HG03103 (cell line): Measurements from ENCODE around the gene RANBP1.

Experiments used
- ATAC-seq: cut with Tn5 transposase; IDR thresholded peaks from one replicate; pipeline ENCODE4 v1.9.1; 2021; ENCODE audit warnings: low read depth; ENCODE audit not compliant: unreplicated experiment

Gene RANBP1

DNA sequence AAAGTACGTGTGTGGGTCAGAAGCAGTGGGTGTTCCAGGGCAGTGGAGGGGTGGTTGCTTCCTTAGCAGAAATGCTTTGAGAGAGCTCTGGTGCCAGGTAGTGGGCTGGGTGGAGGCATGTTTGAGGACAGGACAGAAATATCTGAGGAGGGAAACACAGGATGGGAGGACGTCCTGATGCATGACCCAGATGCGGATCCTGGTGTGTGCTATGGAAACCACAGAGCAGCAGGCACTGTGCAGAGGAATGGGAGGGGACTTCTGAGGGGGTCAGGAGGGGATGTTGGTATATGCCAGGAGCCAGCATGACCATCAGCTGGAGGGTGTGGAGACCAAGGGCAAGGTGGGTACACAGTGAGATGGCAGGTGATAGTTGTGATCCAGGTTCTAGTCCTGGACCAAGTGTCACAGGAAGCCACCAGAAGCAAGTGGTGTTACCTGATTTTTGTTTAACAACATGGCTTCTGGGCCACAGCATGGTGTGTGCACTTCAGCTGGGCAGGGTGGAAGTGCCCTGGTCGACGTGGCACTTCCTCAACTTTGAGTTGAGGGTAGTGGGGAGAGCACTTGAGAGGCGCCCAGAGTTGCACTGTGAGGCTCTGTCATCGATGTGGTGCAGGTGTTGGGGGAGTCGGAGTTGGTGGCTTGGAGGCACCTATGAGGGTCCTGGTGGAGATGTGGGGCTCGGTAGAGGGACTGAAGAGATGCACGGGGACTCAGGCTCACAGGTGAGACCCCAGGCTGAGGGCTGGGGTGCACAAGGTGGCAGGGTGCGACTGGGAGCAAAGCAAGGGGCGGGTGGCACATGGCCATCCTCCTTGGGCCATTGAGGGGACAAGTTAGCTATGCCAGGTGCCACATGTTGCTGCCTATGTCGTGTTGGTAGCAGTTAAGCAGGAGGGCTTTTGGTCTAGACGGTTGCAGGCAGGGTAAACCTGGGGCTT, 28.3 kb upstream of the RANBP1 start:
- no peak for ATAC-seq

DNA sequence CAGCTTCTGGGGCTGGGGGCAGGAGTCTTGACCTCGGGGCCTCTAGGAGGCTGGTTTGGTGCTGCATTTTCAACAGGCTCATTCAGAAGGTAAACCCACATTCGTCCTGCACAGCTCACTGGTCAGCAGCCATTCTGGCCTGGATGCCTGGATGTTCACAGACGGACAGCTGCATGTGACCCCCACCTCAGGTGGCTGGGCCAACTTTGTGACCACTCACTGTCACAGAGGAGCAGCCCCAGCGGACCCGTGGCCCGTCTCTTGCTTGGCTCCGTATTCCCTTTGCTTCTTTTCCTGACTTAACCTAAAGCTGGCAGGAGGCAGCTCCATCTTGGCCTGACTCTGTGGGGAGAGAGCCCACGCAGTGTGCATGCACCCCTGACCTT, 27.6 kb upstream of the RANBP1 start:
- no peak for ATAC-seq

GRCh38 chr22:20089226-20089976, 26.5 kb upstream of the RANBP1 start:
- ATAC-seq: no peak

DNA sequence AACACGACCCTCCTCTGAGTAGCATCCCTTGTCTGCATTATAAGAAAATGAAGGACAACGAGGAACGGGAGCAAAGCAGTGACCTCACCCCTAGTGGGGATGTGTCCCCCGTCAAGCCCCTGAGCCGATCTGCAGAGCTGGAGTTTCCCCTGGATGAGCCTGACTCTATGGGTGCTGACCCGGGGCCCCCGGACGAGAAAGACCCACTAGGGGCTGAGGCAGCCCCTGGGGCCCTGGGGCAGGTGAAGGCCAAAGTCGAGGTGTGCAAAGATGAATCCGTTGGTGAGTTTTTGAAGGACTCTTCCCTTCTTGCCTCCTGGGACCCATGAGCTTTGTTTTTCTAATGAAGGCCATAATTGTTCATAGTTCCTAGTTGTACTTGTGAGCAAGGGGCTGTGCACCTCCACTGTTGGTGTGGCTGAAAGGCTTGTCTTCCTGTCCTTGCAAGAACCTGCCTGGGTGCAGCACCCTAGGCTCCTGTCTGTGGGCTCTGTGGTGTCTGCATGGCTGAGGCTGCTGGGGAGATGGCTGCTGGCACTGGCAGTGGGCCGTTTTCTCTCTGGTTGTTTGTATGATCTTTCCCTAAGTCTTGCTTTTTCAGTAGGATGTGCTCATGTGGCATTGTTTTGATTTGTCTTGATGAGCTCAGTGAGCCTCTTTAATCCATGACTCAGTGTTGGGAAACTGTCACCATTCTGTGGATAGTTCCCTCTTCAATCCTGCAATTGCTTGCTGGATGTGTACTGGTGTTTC, 25.8 kb upstream of the RANBP1 start:
- no peak for ATAC-seq

DNA sequence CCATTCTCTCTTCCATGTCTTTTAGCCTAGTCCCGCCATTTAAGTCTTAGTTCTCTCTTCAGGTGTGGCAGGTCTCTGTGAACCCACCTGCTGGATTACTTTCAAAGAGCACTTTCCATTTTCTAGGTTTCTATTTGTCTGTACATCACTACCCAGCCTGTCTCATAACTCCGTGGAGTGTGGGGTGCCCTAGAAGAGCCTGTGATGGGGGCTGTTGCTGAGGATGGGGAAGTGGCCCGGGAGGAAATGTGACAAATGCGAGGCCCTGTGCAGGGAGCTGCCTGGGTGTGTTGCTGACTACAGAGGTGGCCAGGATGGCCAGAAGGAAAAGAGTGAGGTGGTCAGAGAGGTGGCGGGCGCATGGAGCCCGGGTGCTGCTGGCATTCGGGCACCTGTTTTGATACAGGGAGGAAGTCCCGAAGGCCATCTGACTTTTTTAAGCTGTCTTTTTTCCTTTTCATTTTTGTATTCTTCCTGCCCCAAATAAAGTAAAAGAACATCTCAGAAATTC, 25.1 kb upstream of the RANBP1 start:
- ATAC-seq: no peak

DNA sequence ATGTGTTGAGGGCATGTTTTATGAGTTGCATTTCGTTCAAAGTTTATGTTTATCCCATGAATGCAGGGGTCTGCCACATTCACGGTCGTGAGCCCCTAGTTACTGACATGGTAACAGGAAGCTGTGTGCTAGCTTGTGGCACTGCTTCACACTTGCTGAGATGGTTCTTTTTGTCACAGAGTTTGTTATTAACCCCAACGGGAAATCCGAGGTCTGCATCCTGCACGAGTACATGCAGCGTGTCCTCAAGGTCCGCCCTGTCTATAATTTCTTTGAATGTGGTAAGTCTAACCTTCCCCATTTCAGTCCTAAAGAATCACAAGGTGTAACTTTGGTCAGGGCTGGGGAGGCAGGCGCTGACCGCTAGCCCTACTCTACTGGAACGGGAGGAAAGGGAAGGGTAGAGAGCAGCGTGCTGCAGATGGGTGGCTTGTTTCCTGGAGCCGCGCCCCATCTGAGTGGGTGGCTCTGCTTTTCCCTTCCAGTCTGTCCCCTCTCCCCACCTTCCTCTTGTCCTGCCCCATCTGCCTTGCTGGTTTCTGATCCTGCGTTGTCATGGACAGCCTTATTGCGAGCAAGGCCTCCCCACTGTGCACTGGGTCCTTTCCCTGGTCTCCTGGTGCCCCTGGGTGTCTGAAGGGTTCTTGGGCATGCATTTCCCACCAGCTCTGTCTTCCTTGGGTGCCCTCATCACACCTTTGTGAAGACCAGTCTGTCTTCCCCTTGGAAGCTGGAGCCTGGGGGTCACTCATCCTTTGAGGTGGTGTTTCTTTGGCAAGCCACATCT, 24.0 kb upstream of the RANBP1 start:
- no peak for ATAC-seq

- no peak for ATAC-seq
Measured at GRCh38 chr22:20092477-20092854, 23.4 kb upstream of the RANBP1 start.

GRCh38 chr22:20093418-20094196, 22.3 kb upstream of the RANBP1 start:
- ATAC-seq: no peak

GRCh38 chr22:20094197-20094807, 21.6 kb upstream of the RANBP1 start:
- no peak for ATAC-seq

DNA sequence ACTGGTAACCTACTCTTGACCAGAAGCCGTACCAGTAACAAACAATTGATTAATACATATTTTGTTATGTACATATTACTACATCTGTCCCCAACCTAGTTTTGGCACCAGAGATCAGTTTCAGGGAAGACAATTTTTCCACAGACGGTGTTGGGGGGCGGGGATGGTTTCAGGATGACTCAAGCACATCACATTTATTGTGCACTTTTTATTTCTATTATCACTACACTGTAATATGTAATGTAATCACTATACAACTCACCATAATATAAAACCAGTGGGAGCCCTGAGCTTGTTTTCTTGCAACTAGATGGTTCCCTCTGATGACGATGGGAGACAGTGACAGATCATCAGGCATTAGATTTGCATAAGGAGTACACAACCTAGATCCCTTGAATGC, 20.4 kb upstream of the RANBP1 start:
- ATAC-seq: no peak

GRCh38 chr22:20096574-20097420, 19.1 kb upstream of the RANBP1 start:
- no peak for ATAC-seq

DNA sequence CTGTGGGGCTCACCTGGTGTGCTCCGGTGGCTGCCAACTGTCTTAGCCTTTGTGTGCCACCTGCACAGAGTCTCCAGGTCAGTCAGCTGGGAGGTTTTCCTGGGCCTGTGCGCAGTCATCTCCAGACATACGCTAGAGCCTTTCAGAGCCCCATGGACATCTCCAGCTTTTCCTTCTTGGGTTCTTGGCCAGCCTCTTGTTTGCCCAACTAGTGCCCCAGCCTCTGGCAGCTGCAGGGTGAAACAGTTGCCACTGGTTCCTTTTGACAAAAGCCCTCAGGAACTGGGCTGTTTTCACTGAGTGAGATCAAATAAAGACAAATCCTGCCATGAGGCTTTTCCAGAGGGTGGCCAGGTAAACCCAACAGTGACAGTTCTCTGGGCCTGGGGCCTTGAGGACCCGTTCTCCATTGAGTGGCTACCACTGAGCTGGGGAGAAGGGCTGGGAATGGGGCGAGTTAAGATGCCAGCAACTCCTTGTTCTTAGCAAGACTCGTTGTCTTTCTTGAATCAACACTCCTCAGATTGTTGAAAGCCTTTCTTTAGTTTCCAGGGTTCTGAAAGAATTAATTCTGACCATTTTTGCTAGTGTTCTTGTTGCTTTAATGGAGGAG, 16.7 kb upstream of the RANBP1 start:
- no peak for ATAC-seq

GRCh38 chr22:20101638-20102037, 14.3 kb upstream of the RANBP1 start:
- ATAC-seq: no peak

GRCh38 chr22:20102203-20102780, 13.6 kb upstream of the RANBP1 start:
- ATAC-seq: no peak

GRCh38 chr22:20105456-20106204, 10.3 kb upstream of the RANBP1 start:
- ATAC-seq: no peak

GRCh38 chr22:20106205-20106848, 9.6 kb upstream of the RANBP1 start:
- ATAC-seq: no peak
